ENCODE data around the gene OR5AN1.
"Not testable (repeated sequence)": the region's sequence is repeated elsewhere in the genome, so short reads cannot be mapped to it uniquely, and the experiment has no call there.

OR5AN1 gene, protein sequence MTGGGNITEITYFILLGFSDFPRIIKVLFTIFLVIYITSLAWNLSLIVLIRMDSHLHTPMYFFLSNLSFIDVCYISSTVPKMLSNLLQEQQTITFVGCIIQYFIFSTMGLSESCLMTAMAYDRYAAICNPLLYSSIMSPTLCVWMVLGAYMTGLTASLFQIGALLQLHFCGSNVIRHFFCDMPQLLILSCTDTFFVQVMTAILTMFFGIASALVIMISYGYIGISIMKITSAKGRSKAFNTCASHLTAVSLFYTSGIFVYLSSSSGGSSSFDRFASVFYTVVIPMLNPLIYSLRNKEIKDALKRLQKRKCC

GRCh38 chr11:59358595-59358994, at the start of gene OR5AN1:
OR5AN1 (plus strand) TSS chr11:59358895; CDS start chr11:59364459, 5,564 bp downstream.
- in situ Hi-C loops (cut with HindIII; ENCODE audit: low sequenced_read_pairs), result no loop called here

- in situ Hi-C loops (cut with HindIII; ENCODE audit: low sequenced_read_pairs), result no loop called here
Measured at GRCh38 chr11:59335001-59335400, 23.7 kb upstream of the OR5AN1 start.

DNA sequence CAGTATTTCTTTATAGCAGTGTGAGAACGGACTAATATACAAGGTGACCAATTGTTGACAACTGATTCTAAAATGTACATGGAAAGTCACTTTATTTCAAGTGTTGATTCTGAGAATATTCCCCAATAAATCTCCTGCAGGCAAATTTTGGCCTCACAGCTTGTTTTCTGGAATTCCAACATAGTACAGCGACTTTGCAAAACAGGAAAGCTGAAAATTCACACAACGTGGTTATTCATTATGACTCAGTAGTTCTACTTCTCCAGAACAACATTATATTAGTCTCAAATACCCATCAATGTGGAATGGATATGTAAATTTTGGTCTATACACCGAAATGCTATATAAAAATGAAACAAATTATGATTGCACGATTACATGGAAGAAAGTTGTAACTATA, 22.5 kb upstream of the OR5AN1 start:
- in situ Hi-C loops (cut with HindIII; ENCODE audit: low sequenced_read_pairs), result no loop called here

DNA sequence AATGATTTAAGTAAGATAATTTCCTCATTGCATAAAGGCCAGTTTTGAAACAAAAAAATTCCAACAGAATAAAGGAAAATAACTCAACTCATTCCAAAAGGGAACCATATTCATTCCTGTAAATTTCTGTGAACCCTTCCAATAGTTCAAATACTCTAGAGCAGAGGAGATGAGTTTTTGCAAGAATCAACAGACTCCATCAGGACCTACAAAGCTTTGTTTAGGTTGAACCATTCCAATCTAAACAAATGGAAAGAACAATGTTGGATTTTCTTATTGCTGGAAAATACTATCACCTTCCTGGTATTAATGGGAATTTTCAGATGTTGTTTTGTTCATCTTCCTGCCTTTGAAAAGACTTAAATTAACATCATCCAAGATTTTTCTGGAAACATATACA, 21.8 kb upstream of the OR5AN1 start:
- in situ Hi-C loops (cut with HindIII; ENCODE audit: low sequenced_read_pairs), result no loop called here

DNA sequence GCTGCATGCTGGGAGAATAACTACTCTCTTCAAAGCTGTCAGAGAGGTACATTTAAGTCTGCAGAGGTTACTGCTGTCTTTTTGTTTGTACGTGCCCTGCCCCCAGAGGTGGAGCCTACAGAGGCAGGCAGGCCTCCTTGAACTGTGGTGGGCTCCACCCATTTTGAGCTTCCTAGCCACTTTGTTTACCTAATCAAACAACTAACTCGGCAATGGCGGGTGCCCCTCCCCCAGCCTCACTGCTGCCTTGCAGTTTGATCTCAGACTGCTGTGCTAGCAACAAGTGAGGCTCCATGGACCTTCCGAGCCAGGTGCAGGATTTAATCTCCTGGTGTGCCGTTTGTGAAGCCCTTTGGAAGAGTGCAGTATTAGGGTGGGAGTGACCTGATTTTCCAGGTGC, 9.0 kb upstream of the OR5AN1 start:
- in situ Hi-C loops (cut with HindIII; ENCODE audit: low sequenced_read_pairs), result not testable (repeated sequence)

DNA sequence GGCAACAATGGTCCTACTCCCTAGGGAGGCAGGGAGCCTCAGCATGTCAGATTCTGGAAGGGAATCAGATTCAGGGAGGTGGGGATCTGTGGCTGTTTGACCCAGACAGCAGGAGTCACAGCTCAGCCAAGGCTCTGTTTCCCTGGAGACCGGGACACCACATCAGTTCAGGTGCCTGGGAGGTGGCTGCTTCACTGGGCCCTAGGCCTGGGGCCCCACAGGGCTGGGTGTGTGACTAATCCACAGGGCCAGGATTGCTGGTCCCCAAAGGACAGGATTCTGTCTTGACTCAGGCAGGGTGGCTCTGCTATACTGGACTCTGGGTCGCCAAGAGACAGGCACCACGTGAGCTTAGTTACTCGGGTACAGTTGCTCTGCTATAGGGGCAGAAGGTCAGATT, 3.5 kb upstream of the OR5AN1 start:
- in situ Hi-C loops (cut with HindIII; ENCODE audit: low sequenced_read_pairs), result no loop called here

- in situ Hi-C loops (cut with HindIII; ENCODE audit: low sequenced_read_pairs), result no loop called here
Measured at GRCh38 chr11:59356561-59356960, 2.1 kb upstream of the OR5AN1 start.

DNA sequence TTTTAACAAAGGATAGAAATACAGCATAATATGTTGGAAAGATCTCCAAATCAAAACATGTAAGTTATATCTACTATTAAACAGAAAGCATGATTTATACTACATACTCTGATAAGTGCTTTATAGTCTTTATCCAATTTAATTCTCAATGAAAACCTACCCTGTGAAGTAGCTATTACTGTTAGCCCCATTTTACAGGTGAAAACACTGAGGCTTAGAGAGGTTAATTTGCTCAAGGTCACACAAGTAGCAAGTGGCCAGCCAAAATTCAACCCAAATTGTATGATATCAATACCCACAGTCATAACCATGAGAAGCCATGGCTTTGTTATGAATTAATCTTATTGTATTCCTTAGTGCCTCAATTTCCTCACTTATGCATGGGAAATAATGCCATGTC, 675 bp upstream of the OR5AN1 start:
- in situ Hi-C loops (cut with HindIII; ENCODE audit: low sequenced_read_pairs), result no loop called here

GRCh38 chr11:59365232-59366018, 6.7 kb downstream of the OR5AN1 start:
- in situ Hi-C loops (cut with HindIII; ENCODE audit: low sequenced_read_pairs), result no loop called here

DNA sequence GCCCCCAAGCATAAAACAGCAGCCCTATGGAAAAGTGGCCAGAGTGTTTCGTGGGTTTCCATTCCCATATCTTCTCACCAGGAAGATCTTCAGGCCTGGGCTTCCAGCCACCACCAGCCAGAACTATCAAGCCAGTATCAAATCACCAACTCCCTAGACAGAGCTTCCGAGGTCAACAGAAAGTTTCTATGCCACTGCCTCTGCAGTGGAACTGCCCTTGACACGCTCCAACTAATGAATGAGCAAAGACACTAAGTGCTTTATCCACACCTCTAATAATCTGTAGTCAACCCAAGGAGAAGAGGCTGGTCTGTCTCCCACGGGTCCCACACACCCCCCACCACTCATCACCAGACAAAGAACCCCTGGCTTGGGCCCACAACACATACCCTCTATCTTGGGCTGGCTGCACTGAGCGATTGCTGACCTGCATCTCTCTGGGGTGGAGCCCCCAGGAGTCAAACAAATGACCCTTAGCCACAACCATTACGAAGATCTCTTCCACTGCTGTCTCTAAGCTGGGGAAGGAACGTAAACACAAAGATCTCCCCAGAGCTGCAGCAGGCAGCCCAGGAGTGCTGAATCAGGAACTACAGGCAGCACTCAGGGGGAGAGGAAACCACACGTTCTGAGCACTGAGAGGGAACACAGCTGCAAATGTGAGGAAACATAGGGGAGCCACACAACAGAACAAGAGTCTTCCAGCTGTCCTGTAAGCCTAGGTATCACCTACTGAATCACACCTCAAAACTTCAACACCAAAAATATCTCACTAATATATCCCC, 9.7 kb downstream of the OR5AN1 start:
- in situ Hi-C loops (cut with HindIII; ENCODE audit: low sequenced_read_pairs), result no loop called here

DNA sequence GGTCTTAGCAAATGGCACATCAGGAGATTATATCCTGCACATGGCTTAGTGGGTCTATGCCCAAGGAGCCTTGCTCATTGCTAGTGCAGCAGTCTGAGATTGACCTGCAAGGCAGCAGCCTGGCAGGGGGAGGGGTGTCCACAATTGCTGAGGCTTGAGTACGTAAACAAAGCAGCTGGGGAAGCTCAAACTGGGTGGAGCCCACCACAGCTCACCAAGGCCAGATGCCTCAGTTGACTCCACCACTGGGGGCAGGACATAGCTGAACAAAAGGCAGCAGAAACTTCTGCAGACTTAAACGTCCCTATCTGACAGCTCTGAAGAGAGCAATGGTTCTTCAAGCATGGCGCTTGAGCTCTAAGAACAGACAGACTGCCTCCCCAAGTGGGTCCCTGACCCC, 13.6 kb downstream of the OR5AN1 start:
- in situ Hi-C loops (cut with HindIII; ENCODE audit: low sequenced_read_pairs), result not testable (repeated sequence)

DNA sequence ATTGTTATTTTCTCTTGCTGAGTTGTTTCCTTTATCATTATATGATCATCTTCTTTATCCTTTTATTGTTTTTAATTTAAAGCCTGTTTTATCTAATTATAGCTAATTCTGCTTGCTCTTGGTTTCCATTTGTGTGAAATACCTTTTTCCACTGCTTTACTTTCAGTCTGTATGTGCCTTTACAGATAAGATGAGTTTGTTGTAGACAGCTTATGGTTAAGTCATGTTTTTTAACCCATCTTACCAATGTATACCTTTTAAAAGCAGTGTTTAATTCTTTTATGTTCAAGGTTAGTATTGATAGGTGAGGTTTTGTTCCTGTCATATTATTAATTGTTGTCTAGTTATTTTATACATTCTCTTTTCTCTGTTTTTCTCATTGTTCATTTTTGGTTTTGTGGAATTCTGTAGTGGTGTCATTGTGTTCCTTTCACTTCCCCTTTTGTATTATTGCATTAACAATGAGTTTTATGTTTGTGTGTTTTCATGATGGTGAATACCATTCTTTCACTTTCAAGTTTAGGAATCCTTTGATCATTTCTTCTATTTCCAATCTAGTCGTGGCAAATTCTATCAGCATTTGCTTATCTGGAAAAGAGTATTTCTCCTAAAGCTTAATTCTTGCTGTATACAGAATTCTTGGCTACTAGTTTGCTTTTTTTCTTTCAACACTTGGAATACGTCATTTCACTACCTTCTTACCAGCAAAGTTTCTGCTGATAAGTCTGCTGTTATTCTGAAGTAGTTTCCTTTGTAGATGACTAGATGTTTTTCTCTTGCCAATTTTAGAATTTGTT, 21.8 kb downstream of the OR5AN1 start:
- in situ Hi-C loops (cut with HindIII; ENCODE audit: low sequenced_read_pairs), result no loop called here

- in situ Hi-C loops (cut with HindIII; ENCODE audit: low sequenced_read_pairs), result no loop called here
Measured at GRCh38 chr11:59394186-59394585, 35.5 kb downstream of the OR5AN1 start.

DNA sequence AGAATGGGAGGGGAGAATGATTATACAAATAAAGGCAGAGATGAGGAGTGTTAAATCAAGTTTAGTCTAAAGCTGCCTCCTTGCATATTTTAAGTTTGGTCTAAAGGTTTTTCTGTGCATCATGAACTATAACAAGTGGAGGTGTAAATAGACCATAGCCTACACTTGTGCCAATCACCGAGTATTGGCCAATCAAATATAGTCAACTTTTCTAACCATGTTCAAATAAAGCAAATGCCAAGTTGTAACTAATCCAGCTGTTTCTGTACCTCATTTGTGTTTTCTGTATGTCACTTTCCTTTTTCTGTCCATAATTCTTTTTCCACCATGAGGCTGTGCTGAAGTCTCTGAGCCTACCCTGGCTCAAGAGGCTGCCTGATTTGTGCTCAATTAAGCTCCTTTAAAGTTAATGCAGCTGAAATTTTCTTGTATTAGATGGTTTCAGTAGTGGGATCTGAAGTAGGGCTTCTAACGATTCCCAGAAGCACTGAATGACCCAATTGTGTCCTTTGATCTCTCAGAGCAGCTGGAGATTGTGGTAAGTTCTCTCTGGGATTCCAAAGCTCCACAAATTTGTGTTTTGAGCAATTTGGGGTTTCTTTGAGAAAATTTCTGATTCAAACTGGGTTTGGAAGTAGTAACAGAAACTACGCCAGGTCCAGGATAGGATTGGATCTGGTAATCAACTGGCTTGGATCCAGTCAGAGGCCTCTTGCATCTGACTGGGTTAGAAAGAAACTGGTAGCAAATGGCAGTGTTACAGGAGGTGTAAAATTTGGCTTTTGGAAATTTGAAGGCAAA, 42.0 kb downstream of the OR5AN1 start:
- in situ Hi-C loops (cut with HindIII; ENCODE audit: low sequenced_read_pairs), result no loop called here

DNA sequence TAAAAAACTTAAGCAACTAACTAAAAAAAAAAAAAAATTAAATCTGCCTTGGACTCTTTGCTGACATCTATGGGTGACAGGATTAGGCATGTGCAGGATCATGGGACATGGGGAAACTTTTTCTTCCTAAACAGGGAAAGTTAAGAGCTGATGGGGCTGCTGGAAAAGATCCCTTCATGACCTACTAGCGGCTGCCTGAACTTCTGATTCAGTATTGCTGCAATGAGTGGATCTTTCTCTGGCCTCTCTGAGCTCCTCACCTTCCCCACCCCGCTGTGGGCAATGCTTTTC, 42.5 kb downstream of the OR5AN1 start:
- in situ Hi-C loops (cut with HindIII; ENCODE audit: low sequenced_read_pairs), result no loop called here

GRCh38 chr11:59403546-59403945, 44.9 kb downstream of the OR5AN1 start:
- in situ Hi-C loops (cut with HindIII; ENCODE audit: low sequenced_read_pairs), result no loop called here

- in situ Hi-C loops (cut with HindIII; ENCODE audit: low sequenced_read_pairs), result no loop called here
Measured at GRCh38 chr11:59413646-59414045, 55.0 kb downstream of the OR5AN1 start.

- in situ Hi-C loops (cut with HindIII; ENCODE audit: low sequenced_read_pairs), result no loop called here
Measured at GRCh38 chr11:59415111-59415510, 56.4 kb downstream of the OR5AN1 start.

GRCh38 chr11:59416613-59417012, 57.9 kb downstream of the OR5AN1 start:
- in situ Hi-C loops (cut with HindIII; ENCODE audit: low sequenced_read_pairs), result no loop called here

- in situ Hi-C loops (cut with HindIII; ENCODE audit: low sequenced_read_pairs), result no loop called here
Measured at GRCh38 chr11:59417023-59417422, 58.3 kb downstream of the OR5AN1 start.
